GF-D8 (cell line): Measurements from ENCODE around the gene GSK3B.
"Not testable (repeated sequence)": the region's sequence is repeated elsewhere in the genome, so short reads cannot be mapped to it uniquely, and the experiment has no call there.

ENCODE experiments used
- DNase-seq: peaks from one replicate; lab custom pipeline; 2025; lab: John Stamatoyannopoulos, UW

Gene GSK3B

DNA sequence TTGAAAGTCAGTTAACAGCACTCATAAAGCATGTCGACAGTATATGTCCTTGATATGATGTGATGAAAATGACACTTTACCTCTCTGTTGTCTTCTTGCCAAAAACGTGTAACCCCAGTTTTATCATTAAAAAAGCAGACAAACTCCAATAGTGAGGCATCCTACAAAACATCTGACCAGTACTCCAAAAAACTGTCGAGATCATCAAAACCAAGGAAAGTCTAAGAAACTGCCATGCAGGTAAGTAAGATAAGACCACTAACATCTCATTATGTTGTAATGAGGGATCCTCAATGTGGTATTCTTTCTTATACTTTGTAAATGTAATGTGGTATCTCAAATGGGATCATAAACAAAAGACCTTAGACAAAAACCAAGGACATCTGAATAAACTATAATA is 160.0 kb downstream of the GSK3B start:
- DNase-seq: no peak

GRCh38 chr3:119933207-119933606 is 161.0 kb downstream of the GSK3B start:
- no peak for DNase-seq

GRCh38 chr3:119930286-119930685 is 164.0 kb downstream of the GSK3B start:
- DNase-seq: no peak

- DNase-seq: no peak
Observed at GRCh38 chr3:119927190-119927589, 167.1 kb downstream of the GSK3B start.

DNA sequence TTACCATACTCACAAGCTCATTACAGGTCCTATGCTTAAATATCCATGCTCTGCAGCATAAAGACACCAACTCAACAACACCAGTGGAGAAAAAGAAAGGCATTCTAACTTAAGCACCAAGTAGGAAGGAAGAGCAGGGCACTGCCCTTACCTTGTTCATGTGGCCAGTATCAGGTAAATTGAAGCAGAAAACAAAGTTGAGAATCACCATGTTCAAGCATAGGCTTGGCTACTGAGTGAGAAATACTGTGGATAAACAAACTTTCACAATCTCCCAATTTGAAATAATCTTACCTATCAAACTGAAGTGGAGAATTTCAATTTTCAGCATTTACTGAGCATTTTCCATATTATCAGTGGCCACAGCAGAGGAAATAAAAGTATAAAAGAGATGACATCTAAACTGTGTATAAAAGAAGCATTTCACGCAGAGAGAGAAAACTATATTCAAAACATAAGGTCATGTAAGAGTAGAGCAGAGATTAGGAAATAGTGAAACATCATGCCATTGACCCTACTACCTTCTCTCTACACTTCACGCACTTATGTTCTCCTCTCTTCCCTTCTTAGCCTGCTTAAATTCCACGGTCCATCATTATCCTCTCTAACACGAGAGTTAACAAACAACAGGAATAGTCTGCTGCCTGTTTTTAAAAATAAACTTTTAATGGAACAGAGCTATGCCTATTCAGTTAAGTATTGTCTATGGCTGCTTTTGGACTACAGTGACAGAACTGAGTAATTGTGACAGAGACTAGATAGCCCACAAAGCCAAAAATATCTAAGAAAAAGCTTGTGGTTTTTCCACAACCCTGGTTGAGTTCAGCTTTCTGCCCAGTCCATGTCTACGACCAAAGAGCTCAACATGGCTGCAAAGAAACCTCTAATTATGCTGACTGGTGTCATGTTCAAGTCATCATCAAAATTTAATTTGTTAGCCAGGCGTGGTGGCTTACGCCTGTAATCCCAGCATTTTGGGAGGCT is 169.8 kb downstream of the GSK3B start:
- no peak for DNase-seq

GRCh38 chr3:119918992-119919933 is 175.0 kb downstream of the GSK3B start:
- no peak for DNase-seq

- no peak for DNase-seq
Observed at GRCh38 chr3:119913021-119913420, 181.2 kb downstream of the GSK3B start.

GRCh38 chr3:119912220-119912619 is 182.0 kb downstream of the GSK3B start:
- peak; percentile 14 for DNase-seq

- no peak for DNase-seq
Observed at GRCh38 chr3:119911748-119912147, 182.5 kb downstream of the GSK3B start.

- DNase-seq: no peak
Observed at GRCh38 chr3:119902061-119902460, 192.2 kb downstream of the GSK3B start.

DNA sequence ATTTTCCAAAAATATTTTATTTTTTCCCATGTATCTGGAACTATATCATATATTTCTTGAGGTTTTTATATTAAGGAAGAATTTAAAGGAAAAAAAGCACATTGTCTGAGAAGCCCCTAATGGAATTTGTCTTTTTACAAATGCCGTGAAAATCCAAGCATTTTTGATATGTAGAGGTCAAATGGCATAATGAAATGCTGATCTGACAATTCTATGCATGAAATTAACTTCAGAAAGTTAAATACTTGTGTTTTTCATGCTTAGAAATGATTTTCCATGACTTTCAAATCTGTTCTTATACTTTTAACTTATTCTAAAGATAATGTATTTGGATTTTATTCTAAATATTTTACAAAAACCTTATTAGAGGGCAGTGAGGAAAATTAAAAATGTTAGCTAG is 193.1 kb downstream of the GSK3B start:
- DNase-seq: no peak

DNA sequence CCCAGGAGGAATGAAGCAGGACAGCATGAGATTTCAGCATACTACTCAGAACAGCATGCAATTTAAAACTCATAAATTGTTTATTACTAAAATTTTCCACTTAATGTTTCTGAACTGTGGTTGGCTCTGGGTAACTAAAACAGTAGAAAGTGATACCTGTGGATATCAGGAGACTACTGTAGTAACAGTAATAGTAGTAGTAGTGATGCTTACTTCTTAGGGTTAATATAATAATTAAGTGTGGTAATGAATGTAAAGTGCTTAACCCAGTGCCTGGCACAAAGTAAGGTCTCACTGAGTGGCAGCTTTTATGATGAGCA is 195.1 kb downstream of the GSK3B start:
- no peak for DNase-seq

DNA sequence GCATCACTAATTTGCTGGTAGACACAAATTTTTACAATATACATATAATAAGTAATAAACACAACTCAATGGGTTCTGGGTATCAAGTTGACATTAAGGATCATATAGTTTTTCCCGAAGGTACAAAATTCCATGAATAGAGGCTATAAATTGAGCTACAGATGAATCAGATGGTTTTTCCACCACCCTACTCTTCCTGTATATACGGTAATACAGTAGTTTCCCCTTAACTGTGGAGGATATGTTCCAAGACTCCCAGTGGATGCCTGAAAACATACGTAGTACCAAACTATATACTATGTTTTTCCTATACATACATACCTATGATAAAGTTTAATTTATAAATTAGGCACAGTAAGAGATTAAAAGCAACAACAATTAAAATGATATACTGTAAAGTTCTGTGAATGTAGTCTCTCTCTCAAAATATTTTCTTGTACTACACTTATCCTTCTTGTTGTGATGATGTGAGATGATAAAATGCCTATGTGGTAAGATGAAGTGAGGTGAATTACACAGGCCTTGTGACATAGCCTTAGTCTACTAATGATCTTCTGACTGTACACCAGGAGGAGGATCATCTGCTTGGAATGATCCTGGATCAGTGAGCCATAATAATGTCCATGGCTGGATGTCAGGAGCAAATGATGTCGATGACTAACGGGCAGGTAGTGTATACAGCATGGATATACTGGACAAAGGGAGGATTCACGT is 195.6 kb downstream of the GSK3B start:
- no peak for DNase-seq

DNA sequence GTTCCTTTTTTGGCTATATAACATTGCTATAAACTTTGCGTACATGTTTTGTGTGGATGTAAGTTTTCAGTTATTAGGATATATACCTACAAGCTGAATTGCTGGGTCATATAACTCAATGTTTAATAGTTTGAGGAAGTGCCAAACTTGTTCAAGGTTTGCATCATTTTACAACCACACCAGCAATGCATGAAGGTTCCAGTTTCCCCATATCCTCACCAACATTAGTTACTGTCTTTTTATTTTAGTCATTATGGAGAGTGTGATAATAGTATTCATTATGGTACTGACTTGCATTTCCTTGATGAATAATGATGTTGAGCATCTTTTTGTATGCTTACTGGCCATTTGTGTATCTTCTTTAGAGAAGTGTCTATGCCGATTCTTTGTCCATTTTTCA is 200.1 kb downstream of the GSK3B start:
- DNase-seq: peak; percentile 67

GRCh38 chr3:119893769-119894168 is 200.5 kb downstream of the GSK3B start:
- DNase-seq: no peak

- no peak for DNase-seq
Observed at GRCh38 chr3:119891944-119892721, 202.1 kb downstream of the GSK3B start.

- DNase-seq: not testable (repeated sequence)
Observed at GRCh38 chr3:119888681-119889080, 205.6 kb downstream of the GSK3B start.

DNA sequence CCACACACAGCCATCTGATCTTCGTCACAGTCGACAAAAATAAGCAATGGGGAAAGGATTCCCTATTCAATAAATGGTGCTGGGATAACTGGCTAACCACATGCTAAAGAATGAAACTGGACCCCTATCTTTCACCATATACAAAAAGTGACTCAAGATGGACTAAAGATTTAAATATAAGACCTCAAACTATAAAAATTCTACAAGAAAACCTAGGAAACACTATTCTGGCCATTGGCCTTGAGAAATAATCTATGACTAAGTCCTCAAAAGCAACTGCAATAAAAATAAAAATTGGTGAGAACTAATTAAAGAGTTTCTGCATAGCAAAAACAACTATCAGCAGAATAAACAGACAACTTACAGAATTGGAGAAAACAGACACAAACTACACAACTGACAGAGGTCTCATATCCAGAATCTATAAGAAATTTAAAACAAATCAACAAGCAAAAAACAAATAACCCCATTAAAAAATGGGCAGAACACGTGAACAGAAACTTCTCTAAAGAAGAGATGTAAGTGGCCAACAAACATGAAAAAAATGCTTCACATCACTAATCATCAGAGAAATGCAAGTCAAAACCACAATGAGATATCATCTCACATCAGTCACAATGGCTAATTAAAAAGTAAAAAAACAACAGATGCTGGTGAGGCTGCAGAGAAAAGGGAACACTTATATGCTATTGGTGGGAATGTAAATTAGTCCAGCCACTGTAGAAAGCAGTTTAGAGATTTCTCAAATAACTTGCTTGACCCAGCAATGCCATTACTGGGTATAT is 208.3 kb downstream of the GSK3B start:
- DNase-seq: no peak

DNA sequence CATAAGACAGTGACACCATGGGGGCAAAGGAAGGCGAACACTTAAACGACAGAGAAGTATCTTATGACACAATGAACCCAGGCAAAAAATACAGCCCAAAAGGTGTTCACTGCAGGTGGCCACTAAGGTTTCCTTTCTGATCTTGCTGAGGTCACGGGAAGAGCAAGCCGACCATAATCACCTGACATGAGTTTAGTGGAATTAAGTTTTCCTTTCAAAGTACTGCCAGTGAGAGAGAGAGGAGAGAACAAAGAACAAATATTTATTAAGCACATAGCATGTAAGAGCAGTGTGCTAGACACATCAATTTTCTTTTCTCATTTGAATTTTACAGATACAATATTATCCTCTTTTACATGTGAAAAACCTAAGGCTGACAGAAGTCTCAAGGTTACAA is 210.1 kb downstream of the GSK3B start:
- DNase-seq: no peak

GRCh38 chr3:119883461-119884160 is 210.6 kb downstream of the GSK3B start:
- no peak for DNase-seq
